Stomach smooth muscle (tissue), 2 donors: ENCODE results near the gene TJP3.
A peak's percentile ranks its signal among the peaks of the same experiment; 100 is the strongest.

Experiments
- H3K27ac ChIP-seq: one replicate; pipeline ENCODE4 v1.7.0; 2013; ENCODE audit warnings: mild to moderate bottlenecking, low read length, inconsistent platforms
- H3K27me3 ChIP-seq, 2 donors: one replicate each; pipeline ENCODE4 v1.7.0; 2013; ENCODE audit warnings: low read length in 2 of 2; ENCODE audit not compliant: insufficient read depth in 2 of 2, control insufficient read depth in 1 of 2
- H3K36me3 ChIP-seq, 2 donors: one replicate each; pipeline ENCODE4 v1.7.0; 2013; ENCODE audit warnings: low read length in 2 of 2; ENCODE audit not compliant: control insufficient read depth in 2 of 2, insufficient read depth in 2 of 2
- H3K4me1 ChIP-seq: one replicate; pipeline ENCODE4 v1.7.0; 2013; ENCODE audit warnings: low read length; ENCODE audit not compliant: control insufficient read depth, insufficient read depth
- H3K4me3 ChIP-seq, 2 donors: one replicate each; pipeline ENCODE4 v1.7.0; 2013; ENCODE audit warnings: low read length in 2 of 2
- H3K9ac ChIP-seq, 2 donors: one replicate each; pipeline ENCODE4 v1.7.0; 2013; ENCODE audit warnings: low read length in 2 of 2, mild to moderate bottlenecking in 1 of 2
- H3K9me3 ChIP-seq, 2 donors: one replicate each; pipeline ENCODE4 v1.7.0; 2013; ENCODE audit warnings: low read length in 2 of 2; ENCODE audit not compliant: control insufficient read depth in 2 of 2
- donor health status: healthy.
- donor health status: Pancreatic carcinoma.

Gene TJP3

GRCh38 chr19:3694361-3695123, 13.6 kb upstream of the TJP3 start:
- H3K27ac ChIP-seq, result no peak overlapping the region
- H3K27me3 ChIP-seq, result no peaks in the 10 kb centered on the region
- H3K4me3 ChIP-seq, result no peak overlapping the region
- peaks cover 59% of the 10 kb centered on the region for H3K4me1 ChIP-seq
- no peaks in the 10 kb centered on the region for H3K9me3 ChIP-seq
- no peak overlapping the region for H3K9ac ChIP-seq
- H3K36me3 ChIP-seq, result peaks cover 3 to 8% of the 10 kb centered on the region in 2 donors

GRCh38 chr19:3695124-3695733, 13.0 kb upstream of the TJP3 start:
- H3K4me1 ChIP-seq, result peaks cover 57% of the 10 kb centered on the region
- H3K9me3 ChIP-seq, result no peaks in the 10 kb centered on the region
- H3K27ac ChIP-seq, result peak overlapping the region; percentile 6
- peaks cover under 1 to 8% of the 10 kb centered on the region in 2 donors for H3K36me3 ChIP-seq
- no peak overlapping the region for H3K9ac ChIP-seq
- H3K27me3 ChIP-seq, result no peaks in the 10 kb centered on the region
- H3K4me3 ChIP-seq, result no peak overlapping the region

GRCh38 chr19:3695986-3696659, 12.1 kb upstream of the TJP3 start:
- Histone ChIP-seq H3K36me3 (peaks cover 0 to 3% of the 10 kb centered on the region in 2 donors), H3K9ac (no peak overlapping the region), H3K4me3 (no peak overlapping the region), H3K9me3 (no peaks in the 10 kb centered on the region), H3K27ac (no peak overlapping the region), H3K27me3 (no peaks in the 10 kb centered on the region), H3K4me1 (peaks cover 57% of the 10 kb centered on the region)

GRCh38 chr19:3696660-3696995, 11.6 kb upstream of the TJP3 start:
- peaks cover 57% of the 10 kb centered on the region for H3K4me1 ChIP-seq
- no peak overlapping the region for H3K9ac ChIP-seq
- no peaks in the 10 kb centered on the region for H3K27me3 ChIP-seq
- H3K27ac ChIP-seq, result peak overlapping the region; percentile 84
- H3K4me3 ChIP-seq, result no peak overlapping the region
- H3K36me3 ChIP-seq, result peaks cover 0 to 3% of the 10 kb centered on the region in 2 donors
- no peaks in the 10 kb centered on the region for H3K9me3 ChIP-seq

GRCh38 chr19:3697094-3697493, 11.1 kb upstream of the TJP3 start:
- Histone ChIP-seq H3K27ac (peak overlapping the region; percentile 84), H3K36me3 (peaks cover 0 to 3% of the 10 kb centered on the region in 2 donors)

GRCh38 chr19:3697671-3698385, 10.4 kb upstream of the TJP3 start:
- Histone ChIP-seq H3K27ac (peak overlapping the region; percentile 84), H3K9me3 (no peaks in the 10 kb centered on the region), H3K36me3 (peaks cover 0 to 3% of the 10 kb centered on the region in 2 donors), H3K9ac (peak overlapping the region; percentile 70 to 80), H3K4me1 (peaks cover 51% of the 10 kb centered on the region), H3K27me3 (no peaks in the 10 kb centered on the region), H3K4me3 (peak overlapping the region; percentile 60 to 86)

More at GRCh38 chr19:3697094-3697493, 11.1 kb upstream of the TJP3 start:
- Histone ChIP-seq H3K4me3 (peak overlapping the region in 1 of 2 donors; percentile 60), H3K9ac (peak overlapping the region in 1 of 2 donors; percentile 70), H3K27me3 (no peaks in the 10 kb centered on the region), H3K4me1 (peaks cover 57% of the 10 kb centered on the region), H3K9me3 (no peaks in the 10 kb centered on the region)

- H3K4me1 ChIP-seq, result peaks cover 44% of the 10 kb centered on the region
- H3K27ac ChIP-seq, result peak overlapping the region; percentile 84
- peaks cover 0 to 3% of the 10 kb centered on the region in 2 donors for H3K36me3 ChIP-seq
- no peaks in the 10 kb centered on the region for H3K27me3 ChIP-seq
- peak overlapping the region; percentile 60 to 86 for H3K4me3 ChIP-seq
- peak overlapping the region; percentile 70 to 80 for H3K9ac ChIP-seq
- no peaks in the 10 kb centered on the region for H3K9me3 ChIP-seq
These were observed 9.7 kb upstream of the TJP3 start for GRCh38 chr19:3698386-3698950.

GRCh38 chr19:3698974-3699740, 9.0 kb upstream of the TJP3 start:
- peak overlapping the region; percentile 87 to 93 for H3K9ac ChIP-seq
- H3K4me3 ChIP-seq, result peak overlapping the region; percentile 86
- peaks cover 0 to 3% of the 10 kb centered on the region in 2 donors for H3K36me3 ChIP-seq
- no peaks in the 10 kb centered on the region for H3K27me3 ChIP-seq
- peaks cover 39% of the 10 kb centered on the region for H3K4me1 ChIP-seq
- no peaks in the 10 kb centered on the region for H3K9me3 ChIP-seq
- peak overlapping the region; percentile 94 for H3K27ac ChIP-seq

GRCh38 chr19:3699741-3700241, 8.4 kb upstream of the TJP3 start:
- Histone ChIP-seq H3K9ac (peak overlapping the region; percentile 87 to 93), H3K4me3 (peak overlapping the region; percentile 86), H3K36me3 (peaks cover 0 to 3% of the 10 kb centered on the region in 2 donors), H3K27ac (peak overlapping the region; percentile 94), H3K4me1 (peaks cover 32% of the 10 kb centered on the region), H3K27me3 (no peaks in the 10 kb centered on the region), H3K9me3 (no peaks in the 10 kb centered on the region)
